Measurements from ENCODE around the gene MPND. TPM values are rescaled to one million over a fixed set of nuclear protein-coding genes. Genes with fewer than 3 reads are reported as not detected.

The MPND gene
- total RNA-seq, 2 donors from 2014 or later, result 12.5 to 18.2 TPM

- peaks cover 30% of the 10 kb centered on the region for H3K4me1 ChIP-seq (replicated peaks)
- intact Hi-C loops (cut with DNase I), result no loop called here
Measured at GRCh38 chr19:4367781-4368127, 24.4 kb downstream of the MPND start.

GRCh38 chr19:4368128-4368820 is 24.9 kb downstream of the MPND start:
- no peak overlapping the region for H3K4me3 ChIP-seq
- no peaks in the 10 kb centered on the region for H3K9me3 ChIP-seq
- intact Hi-C loops (cut with DNase I), result no loop called here
- H3K27ac ChIP-seq, result peak overlapping the region; percentile 78 to 82
- 36% methylated on average over 19 of the region's 19 CpGs for WGBS
- TF ChIP-seq POLR2AphosphoS5 (IDR thresholded peaks at IDR 0.05) (no peak), CTCF (IDR thresholded peaks at IDR 0.05) (no peak), POLR2A (IDR thresholded peaks at IDR 0.05) (no peak)
- no peaks in the 10 kb centered on the region for H3K27me3 ChIP-seq (replicated peaks; ENCODE audit: insufficient read depth)
- DNase-seq (ENCODE audit: low spot score), result no peak
- H3K36me3 ChIP-seq, result peaks cover 0 to 7% of the 10 kb centered on the region in 2 donors
- H3K4me1 ChIP-seq (replicated peaks), result peaks cover 30% of the 10 kb centered on the region

More at GRCh38 chr19:4367781-4368127, 24.4 kb downstream of the MPND start:
- Histone ChIP-seq H3K27ac (peak overlapping the region in 1 of 2 donors; percentile 78), H3K36me3 (peaks cover 0 to 12% of the 10 kb centered on the region in 2 donors), H3K4me3 (no peak overlapping the region), H3K27me3 (replicated peaks; ENCODE audit: insufficient read depth) (no peaks in the 10 kb centered on the region), H3K9me3 (no peaks in the 10 kb centered on the region)
- no peak for TF ChIP-seq POLR2A (IDR thresholded peaks at IDR 0.05)
- TF ChIP-seq CTCF (IDR thresholded peaks at IDR 0.05), result no peak
- TF ChIP-seq POLR2AphosphoS5 (IDR thresholded peaks at IDR 0.05), result no peak
- WGBS, result 87% methylated on average over 13 of the region's 13 CpGs
- no peak for DNase-seq (ENCODE audit: low spot score)

- WGBS, result 33% methylated on average over 25 of the region's 25 CpGs
- no peaks in the 10 kb centered on the region for H3K36me3 ChIP-seq
- H3K27me3 ChIP-seq (replicated peaks; ENCODE audit: insufficient read depth), result no peaks in the 10 kb centered on the region
- TF ChIP-seq CTCF (IDR thresholded peaks at IDR 0.05) (peak in 2 of 4 experiments; percentile 10 to 11), POLR2AphosphoS5 (IDR thresholded peaks at IDR 0.05) (peak; percentile 59), POLR2A (IDR thresholded peaks at IDR 0.05) (peak; percentile 70)
- no peaks in the 10 kb centered on the region for H3K9me3 ChIP-seq
- H3K4me3 ChIP-seq, result peak overlapping the region in 1 of 2 donors; percentile 10
- intact Hi-C loops (cut with DNase I), result no loop called here
- peak; percentile 77 for DNase-seq (ENCODE audit: low spot score)
- H3K4me1 ChIP-seq (replicated peaks), result peaks cover 35% of the 10 kb centered on the region
- H3K27ac ChIP-seq, result peak overlapping the region; percentile 78 to 82
Measured at GRCh38 chr19:4369109-4369887, 25.9 kb downstream of the MPND start.

- peak; percentile 16 to 72 (median 32) for TF ChIP-seq CTCF (IDR thresholded peaks at IDR 0.05)
- TF ChIP-seq POLR2A (IDR thresholded peaks at IDR 0.05), result no peak
- no peak for TF ChIP-seq POLR2AphosphoS5 (IDR thresholded peaks at IDR 0.05)
- Histone ChIP-seq H3K27me3 (replicated peaks; ENCODE audit: insufficient read depth) (no peaks in the 10 kb centered on the region), H3K36me3 (no peaks in the 10 kb centered on the region), H3K4me3 (no peak overlapping the region), H3K27ac (peak overlapping the region; percentile 78 to 82), H3K9me3 (no peaks in the 10 kb centered on the region), H3K4me1 (replicated peaks) (peaks cover 40% of the 10 kb centered on the region)
- WGBS, result 72% methylated on average over 14 of the region's 21 CpGs
- no peak for DNase-seq (ENCODE audit: low spot score)
- intact Hi-C loops (cut with DNase I), result no loop called here
Measured at GRCh38 chr19:4369888-4370260, 26.5 kb downstream of the MPND start.
